BE2C (cell line): ENCODE results near the gene ARGLU1.
"Not testable (repeated sequence)": the region's sequence is repeated elsewhere in the genome, so short reads cannot be mapped to it uniquely, and the experiment has no call there.

ENCODE experiments used
- DNase-seq: peaks from one replicate; pipeline ENCODE4 v3.0.0-alpha.2; 2020
- H3K27me3 ChIP-seq: fragments of 250-450 bp; sonication (Bioruptor Pico); 2 replicates; pipeline ENCODE4 v1.5.1; 2020; ENCODE audit warnings: mild to moderate bottlenecking
- H3K36me3 ChIP-seq: fragments of 250-450 bp; sonication (Bioruptor Pico); 2 replicates; pipeline ENCODE4 v1.5.1; 2020; ENCODE audit warnings: mild to moderate bottlenecking
- H3K4me1 ChIP-seq: fragments of 250-450 bp; sonication (Bioruptor Pico); 2 replicates; pipeline ENCODE4 v1.5.1; 2020
- H3K4me3 ChIP-seq: 2 replicates; pipeline ENCODE4 v1.5.1; 2011; ENCODE audit warnings: low read depth, low read length
- H3K9me3 ChIP-seq: fragments of 250-450 bp; sonication (Bioruptor Pico); 2 replicates; pipeline ENCODE4 v1.5.1; 2020
- CTCF ChIP-seq: IDR thresholded peaks from 2 replicates; pipeline ENCODE4 v1.5.1; 2012; ENCODE audit warnings: mild to moderate bottlenecking, low read depth, low read length

ARGLU1 gene

GRCh38 chr13:106610486-106610885 is 42.5 kb upstream of the ARGLU1 start:
- Histone ChIP-seq H3K4me1 (no peaks in the 10 kb centered on the region), H3K4me3 (no peak overlapping the region), H3K9me3 (no peaks in the 10 kb centered on the region), H3K36me3 (no peaks in the 10 kb centered on the region), H3K27me3 (no peaks in the 10 kb centered on the region)
- no peak for TF ChIP-seq CTCF
- DNase-seq = no peak

GRCh38 chr13:106609116-106609515 is 41.2 kb upstream of the ARGLU1 start:
- Histone ChIP-seq H3K36me3 (no peaks in the 10 kb centered on the region), H3K4me1 (no peaks in the 10 kb centered on the region), H3K9me3 (no peaks in the 10 kb centered on the region), H3K4me3 (no peak overlapping the region), H3K27me3 (no peaks in the 10 kb centered on the region)
- TF ChIP-seq CTCF = no peak
- DNase-seq = no peak

- no peak for TF ChIP-seq CTCF
- Histone ChIP-seq H3K27me3 (no peaks in the 10 kb centered on the region), H3K4me3 (no peak overlapping the region), H3K4me1 (no peaks in the 10 kb centered on the region), H3K9me3 (no peaks in the 10 kb centered on the region), H3K36me3 (no peaks in the 10 kb centered on the region)
- no peak for DNase-seq
Measured at GRCh38 chr13:106603546-106603945, 35.6 kb upstream of the ARGLU1 start.

GRCh38 chr13:106602178-106602577 is 34.2 kb upstream of the ARGLU1 start:
- Histone ChIP-seq H3K4me3 (no peak overlapping the region), H3K9me3 (no peaks in the 10 kb centered on the region), H3K36me3 (no peaks in the 10 kb centered on the region), H3K4me1 (no peaks in the 10 kb centered on the region), H3K27me3 (no peaks in the 10 kb centered on the region)
- TF ChIP-seq CTCF = no peak
- DNase-seq = no peak

GRCh38 chr13:106601489-106601888 is 33.6 kb upstream of the ARGLU1 start:
- Histone ChIP-seq H3K9me3 (no peaks in the 10 kb centered on the region), H3K4me1 (no peaks in the 10 kb centered on the region), H3K27me3 (no peaks in the 10 kb centered on the region), H3K36me3 (no peaks in the 10 kb centered on the region), H3K4me3 (no peak overlapping the region)
- no peak for TF ChIP-seq CTCF
- no peak for DNase-seq

GRCh38 chr13:106600798-106601135 is 32.8 kb upstream of the ARGLU1 start:
- not testable (repeated sequence) for H3K4me3 ChIP-seq, H3K9me3 ChIP-seq, H3K27me3 ChIP-seq, H3K4me1 ChIP-seq, H3K36me3 ChIP-seq, DNase-seq
